Astrocyte (in vitro differentiated cells and primary cell): ENCODE results near the gene SIRPB2.

Experiments
- CTCF ChIP-seq: IDR thresholded peaks from 2 replicates; pipeline ENCODE4 v1.5.1; 2011; ENCODE audit warnings: low read depth, mild to moderate bottlenecking, inconsistent platforms, low read length, moderate library complexity; ENCODE audit not compliant: insufficient read depth
- EZH2 ChIP-seq: IDR thresholded peaks from 2 replicates; pipeline ENCODE4 v1.6.1; 2012; ENCODE audit warnings: mild to moderate bottlenecking, low read length, inconsistent platforms; ENCODE audit not compliant: insufficient read depth

- TF ChIP-seq CTCF (peak; percentile 97), EZH2 (no peak)
These were observed 53.9 kb downstream of the SIRPB2 start for GRCh38 chr20:1437235-1437904.
